ENCODE data around the gene FUS.
"Not testable (repeated sequence)": the region's sequence is repeated elsewhere in the genome, so short reads cannot be mapped to it uniquely, and the experiment has no call there.

FUS gene
- 98.3 to 419 (median 140) reads per million in 9 experiments for total RNA-seq

GRCh38 chr16:31179747-31180459 lies at the start of gene FUS:
TSS of gene FUS (plus strand) at chr16:31180139. CDS start at chr16:31180215, 76 bp downstream.
- peaks cover 66% of the 10 kb centered on the region for H3K36me3 Mint-ChIP-seq (ENCODE audit: insufficient read depth)
- H3K27me3 Mint-ChIP-seq: no peaks in the 10 kb centered on the region
- peak; percentile 62 for ATAC-seq (replicated peaks)
- no peaks in the 10 kb centered on the region for H3K9me3 Mint-ChIP-seq
- H3K4me1 Mint-ChIP-seq (ENCODE audit: low read depth in 2 of 2): peaks cover 52 to 55% of the 10 kb centered on the region in 2 donors
- DNase-seq: peak; percentile 90 to 93 (median 92)
- peak within 1 kb of the TSS; percentile 99 to 100 for H3K27ac Mint-ChIP-seq
- H3K4me3 Mint-ChIP-seq: peak within 1 kb of the TSS; percentile 99

GRCh38 chr16:31130336-31130891 lies 49.5 kb upstream of the FUS start:
- ATAC-seq (replicated peaks) (no peak), DNase-seq (no peak)
- Mint-ChIP-seq H3K9me3 (no peaks in the 10 kb centered on the region), H3K4me3 (no peak overlapping the region), H3K36me3 (ENCODE audit: insufficient read depth) (peaks cover 23% of the 10 kb centered on the region), H3K4me1 (ENCODE audit: low read depth in 2 of 2) (peaks cover 0 to 5% of the 10 kb centered on the region in 2 donors), H3K27me3 (no peaks in the 10 kb centered on the region), H3K27ac (no peak overlapping the region)

GRCh38 chr16:31130899-31131298 lies 49.0 kb upstream of the FUS start:
- Mint-ChIP-seq H3K4me3 (no peak overlapping the region), H3K27ac (no peak overlapping the region), H3K4me1 (ENCODE audit: low read depth in 2 of 2) (peaks cover 0 to 3% of the 10 kb centered on the region in 2 donors), H3K9me3 (no peaks in the 10 kb centered on the region), H3K36me3 (ENCODE audit: insufficient read depth) (peaks cover 26% of the 10 kb centered on the region), H3K27me3 (no peaks in the 10 kb centered on the region)
- DNase-seq: no peak
- no peak for ATAC-seq (replicated peaks)

- no peak overlapping the region for H3K4me3 Mint-ChIP-seq
- H3K4me1 Mint-ChIP-seq (ENCODE audit: low read depth in 2 of 2): no peaks in the 10 kb centered on the region
- H3K27me3 Mint-ChIP-seq: no peaks in the 10 kb centered on the region
- no peaks in the 10 kb centered on the region for H3K9me3 Mint-ChIP-seq
- peaks cover 22% of the 10 kb centered on the region for H3K36me3 Mint-ChIP-seq (ENCODE audit: insufficient read depth)
- ATAC-seq (replicated peaks) (no peak), DNase-seq (no peak)
- no peak overlapping the region for H3K27ac Mint-ChIP-seq
These were observed 48.5 kb upstream of the FUS start for GRCh38 chr16:31131416-31131815.

GRCh38 chr16:31131841-31132271 lies 48.1 kb upstream of the FUS start:
- H3K4me1 Mint-ChIP-seq (ENCODE audit: low read depth in 2 of 2): no peaks in the 10 kb centered on the region
- no peaks in the 10 kb centered on the region for H3K27me3 Mint-ChIP-seq
- ATAC-seq (replicated peaks) (no peak), DNase-seq (no peak)
- no peak overlapping the region for H3K27ac Mint-ChIP-seq
- H3K4me3 Mint-ChIP-seq: no peak overlapping the region
- H3K9me3 Mint-ChIP-seq: no peaks in the 10 kb centered on the region
- H3K36me3 Mint-ChIP-seq (ENCODE audit: insufficient read depth): peaks cover 22% of the 10 kb centered on the region

GRCh38 chr16:31132303-31132979 lies 47.5 kb upstream of the FUS start:
- Mint-ChIP-seq H3K27ac (peak overlapping the region in 1 of 2 donors; percentile 20), H3K4me1 (ENCODE audit: low read depth in 2 of 2) (no peaks in the 10 kb centered on the region), H3K9me3 (no peaks in the 10 kb centered on the region), H3K27me3 (no peaks in the 10 kb centered on the region), H3K4me3 (no peak overlapping the region), H3K36me3 (ENCODE audit: insufficient read depth) (peaks cover 22% of the 10 kb centered on the region)
- ATAC-seq (replicated peaks) (no peak), DNase-seq (no peak)

- no peaks in the 10 kb centered on the region for H3K9me3 Mint-ChIP-seq
- peak overlapping the region in 1 of 2 donors; percentile 42 for H3K27ac Mint-ChIP-seq
These were observed 46.9 kb upstream of the FUS start for GRCh38 chr16:31133046-31133501.

GRCh38 chr16:31134091-31134571 lies 45.8 kb upstream of the FUS start:
- peaks cover 13% of the 10 kb centered on the region for H3K36me3 Mint-ChIP-seq (ENCODE audit: insufficient read depth)
- H3K9me3 Mint-ChIP-seq: no peaks in the 10 kb centered on the region
- DNase-seq (no peak), ATAC-seq (replicated peaks) (no peak)
- H3K4me1 Mint-ChIP-seq (ENCODE audit: low read depth in 2 of 2): no peaks in the 10 kb centered on the region
- H3K27me3 Mint-ChIP-seq: no peaks in the 10 kb centered on the region
- peak overlapping the region in 1 of 2 donors; percentile 42 for H3K27ac Mint-ChIP-seq
- H3K4me3 Mint-ChIP-seq: no peak overlapping the region

More at GRCh38 chr16:31133046-31133501, 46.9 kb upstream of the FUS start:
- ATAC-seq (replicated peaks) (no peak), DNase-seq (no peak)
- Mint-ChIP-seq H3K4me1 (ENCODE audit: low read depth in 2 of 2) (no peaks in the 10 kb centered on the region), H3K27me3 (no peaks in the 10 kb centered on the region), H3K4me3 (no peak overlapping the region), H3K36me3 (ENCODE audit: insufficient read depth) (peaks cover 18% of the 10 kb centered on the region)

- Mint-ChIP-seq H3K36me3 (ENCODE audit: insufficient read depth) (peaks cover 13% of the 10 kb centered on the region), H3K4me1 (ENCODE audit: low read depth in 2 of 2) (no peaks in the 10 kb centered on the region), H3K27ac (no peak overlapping the region), H3K4me3 (no peak overlapping the region), H3K9me3 (no peaks in the 10 kb centered on the region), H3K27me3 (no peaks in the 10 kb centered on the region)
- no peak for DNase-seq
- ATAC-seq (replicated peaks): no peak
These were observed 45.1 kb upstream of the FUS start for GRCh38 chr16:31134625-31135534.

GRCh38 chr16:31135535-31136286 lies 44.2 kb upstream of the FUS start, which contains the start of gene PRSS8:
TSS of gene PRSS8 (minus strand) at chr16:31135727. CDS start at chr16:31135498, 229 bp downstream.
- H3K27ac Mint-ChIP-seq: no peak within 1 kb of the TSS

GRCh38 chr16:31136287-31136662 lies 43.7 kb upstream of the FUS start:
- Mint-ChIP-seq H3K27me3 (no peaks in the 10 kb centered on the region), H3K27ac (no peak overlapping the region), H3K4me3 (no peak overlapping the region), H3K9me3 (no peaks in the 10 kb centered on the region), H3K36me3 (ENCODE audit: insufficient read depth) (peaks cover 13% of the 10 kb centered on the region), H3K4me1 (ENCODE audit: low read depth in 2 of 2) (no peaks in the 10 kb centered on the region)
- ATAC-seq (replicated peaks) (no peak), DNase-seq (no peak)

More at GRCh38 chr16:31135535-31136286, 44.2 kb upstream of the FUS start, which contains the start of gene PRSS8:
- DNase-seq (no peak), ATAC-seq (replicated peaks) (no peak)
- no peak within 1 kb of the TSS for H3K4me3 Mint-ChIP-seq
- no peaks in the 10 kb centered on the region for H3K4me1 Mint-ChIP-seq (ENCODE audit: low read depth in 2 of 2)
- peaks cover 17% of the 10 kb centered on the region for H3K36me3 Mint-ChIP-seq (ENCODE audit: insufficient read depth)
- H3K27me3 Mint-ChIP-seq: no peaks in the 10 kb centered on the region
- no peaks in the 10 kb centered on the region for H3K9me3 Mint-ChIP-seq

GRCh38 chr16:31136822-31137499 lies 43.0 kb upstream of the FUS start:
- H3K9me3 Mint-ChIP-seq; H3K4me1 Mint-ChIP-seq (ENCODE audit: low read depth in 2 of 2); H3K27me3 Mint-ChIP-seq; ATAC-seq (replicated peaks); H3K4me3 Mint-ChIP-seq; H3K27ac Mint-ChIP-seq; DNase-seq: not testable (repeated sequence)
- peaks cover 10% of the 10 kb centered on the region for H3K36me3 Mint-ChIP-seq (ENCODE audit: insufficient read depth)

Data from effector memory CD8-positive, alpha-beta T cell (primary cell).